GM12878 (cell line): ENCODE measurements around the gene USP47.

Experiments used
- EZH2 ChIP-seq: IDR thresholded peaks from 2 replicates; pipeline ENCODE4 v1.6.1; 2012; ENCODE audit warnings: low read depth, mild to moderate bottlenecking, control low read depth, inconsistent platforms, low read length, borderline replicate concordance; ENCODE audit not compliant: control insufficient read depth
- POLR2A ChIP-seq: IDR thresholded peaks from 2 replicates; pipeline ENCODE4 v1.6.1; 2011; ENCODE audit warnings: low read depth, mild to moderate bottlenecking, low read length
- TF ChIP-seq, protein P1 (sequence below), 3 experiments: IDR thresholded peaks in 2 of 3; conservative IDR thresholded peaks in 1 of 3; 2 replicates each; pipeline ENCODE4 v1.5.1; 2011; ENCODE audit warnings: low read depth in 3 of 3, low read length in 3 of 3, mild to moderate bottlenecking in 3 of 3, control low read depth in 2 of 3, moderate library complexity in 2 of 3, inconsistent platforms in 1 of 3, mixed read lengths in 1 of 3; ENCODE audit not compliant: control insufficient read depth in 2 of 3, insufficient read depth in 1 of 3; ENCODE audit errors: extremely low read depth in 1 of 3

DNA sequence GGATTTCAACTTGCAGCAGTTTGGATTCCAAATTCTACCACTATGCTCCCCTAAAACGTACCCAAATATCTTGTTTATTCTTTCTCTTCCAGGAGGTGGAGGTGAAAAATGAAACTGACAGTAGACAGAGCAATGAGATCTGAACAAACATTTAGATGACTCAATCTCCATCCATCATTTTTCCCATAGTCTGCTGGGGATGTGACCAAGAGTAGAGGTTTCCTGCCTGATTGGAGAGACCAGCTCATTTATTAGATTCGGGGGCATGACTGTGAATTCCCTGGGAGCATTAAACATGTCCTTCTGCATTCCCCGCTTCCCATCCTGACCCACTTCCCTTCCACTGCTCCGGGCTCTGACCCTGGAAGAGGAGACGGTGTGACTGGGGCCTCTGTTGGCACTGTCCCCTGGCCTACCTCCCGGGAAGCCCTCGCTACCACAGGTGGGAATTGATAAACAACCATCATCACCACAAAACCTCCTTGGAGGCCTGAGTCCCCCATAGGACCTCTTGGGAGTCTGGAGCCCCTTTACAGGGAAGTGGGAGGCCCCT, 146.4 kb downstream of the USP47 start:
- TF ChIP-seq, protein P1, sequence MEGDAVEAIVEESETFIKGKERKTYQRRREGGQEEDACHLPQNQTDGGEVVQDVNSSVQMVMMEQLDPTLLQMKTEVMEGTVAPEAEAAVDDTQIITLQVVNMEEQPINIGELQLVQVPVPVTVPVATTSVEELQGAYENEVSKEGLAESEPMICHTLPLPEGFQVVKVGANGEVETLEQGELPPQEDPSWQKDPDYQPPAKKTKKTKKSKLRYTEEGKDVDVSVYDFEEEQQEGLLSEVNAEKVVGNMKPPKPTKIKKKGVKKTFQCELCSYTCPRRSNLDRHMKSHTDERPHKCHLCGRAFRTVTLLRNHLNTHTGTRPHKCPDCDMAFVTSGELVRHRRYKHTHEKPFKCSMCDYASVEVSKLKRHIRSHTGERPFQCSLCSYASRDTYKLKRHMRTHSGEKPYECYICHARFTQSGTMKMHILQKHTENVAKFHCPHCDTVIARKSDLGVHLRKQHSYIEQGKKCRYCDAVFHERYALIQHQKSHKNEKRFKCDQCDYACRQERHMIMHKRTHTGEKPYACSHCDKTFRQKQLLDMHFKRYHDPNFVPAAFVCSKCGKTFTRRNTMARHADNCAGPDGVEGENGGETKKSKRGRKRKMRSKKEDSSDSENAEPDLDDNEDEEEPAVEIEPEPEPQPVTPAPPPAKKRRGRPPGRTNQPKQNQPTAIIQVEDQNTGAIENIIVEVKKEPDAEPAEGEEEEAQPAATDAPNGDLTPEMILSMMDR (IDR thresholded peaks at IDR 0.05 in 2 of 3, conservative IDR thresholded peaks at IDR 0.05 in 1 of 3; ENCODE audit: control insufficient read depth in 2 of 3, extremely low read depth in 1 of 3, insufficient read depth in 1 of 3, low read depth in 3 of 3, low read length in 3 of 3), result 0 out of 6 replicates have a peak, but pooled peaks of 1 of the 3 experiments have one; percentile 3
- TF ChIP-seq EZH2, result no peak
- TF ChIP-seq POLR2A, result no peak
